Measurements from ENCODE around the gene DCLK2. TPM values are rescaled to one million over a fixed set of nuclear protein-coding genes. Genes with fewer than 3 reads are reported as not detected.

The DCLK2 gene
- total and polyA plus RNA-seq, 2 donors (not counting 1 experiment from before 2014, with no cell fraction given) = 0.91 to 3.3 TPM

GRCh38 chr4:150299816-150300215 lies 221.6 kb downstream of the DCLK2 start:
- H3K4me2 ChIP-seq (replicated peaks; ENCODE audit: low read depth, low read length, poor library complexity, severe bottlenecking) = no peak overlapping the region
- H3K36me3 ChIP-seq (replicated peaks in 1 of 2; ENCODE audit: control extremely low read depth in 1 of 2, control insufficient read depth in 1 of 2, extremely low read depth in 1 of 2, insufficient read depth in 2 of 2, low read length in 1 of 2) = peaks cover 0 to under 1% of the 10 kb centered on the region in 2 experiments
- H3K27me3 ChIP-seq (replicated peaks in 1 of 4; ENCODE audit: control extremely low read depth in 1 of 4, control insufficient read depth in 3 of 4, insufficient read depth in 4 of 4, low read length in 3 of 4) = no peaks in the 10 kb centered on the region
- intact Hi-C loops (cut with micrococcal nuclease) = loop anchor here (2.0 kb wide), 1 partner anchor 567 kb away; no protein-coding TSS in a partner anchor
- H3K27ac ChIP-seq (ENCODE audit: low read length in 2 of 2) = no peak overlapping the region
- Mint-ChIP-seq H3K4me3 (no peak overlapping the region), H3K27me3 (no peaks in the 10 kb centered on the region), H3K27ac (no peak overlapping the region), H3K4me1 (no peaks in the 10 kb centered on the region), H3K9me3 (ENCODE audit: insufficient read depth) (no peaks in the 10 kb centered on the region)
- ChIA-PET POLR2A (no interaction called here), CTCF (interaction anchor here (1.0 to 2.2 kb wide), 2 partner anchors 16 to 567 kb away, joined by 3 to 12 read pairs; no protein-coding TSS in a partner anchor)
- DNase-seq (no peak), ATAC-seq (ENCODE audit: low read depth) (no peak)
- no peaks in the 10 kb centered on the region for H3K9me3 ChIP-seq (ENCODE audit: control extremely low read depth in 1 of 3, control insufficient read depth in 2 of 3, insufficient read depth in 1 of 3, low read length in 2 of 3)
- no peaks in the 10 kb centered on the region for H4K20me1 ChIP-seq (ENCODE audit: control insufficient read depth, insufficient read depth, low read length, poor library complexity, severe bottlenecking)
- H3K9ac ChIP-seq (ENCODE audit: low read length) = no peak overlapping the region
- no peaks in the 10 kb centered on the region for H3K79me2 ChIP-seq (ENCODE audit: control insufficient read depth, insufficient read depth, low read length)
- TF ChIP-seq EZH2 (IDR thresholded peaks at IDR 0.05; ENCODE audit: borderline replicate concordance, insufficient read depth, low read depth, low read length, poor library complexity, severe bottlenecking) = no peak
- no peak for TF ChIP-seq CTCF (IDR thresholded peaks at IDR 0.05)
- H3K4me1 ChIP-seq (ENCODE audit: control insufficient read depth in 2 of 2, insufficient read depth in 2 of 2, low read length in 2 of 2) = no peaks in the 10 kb centered on the region
- WGBS (ENCODE audit: insufficient coverage) = no CpG with 5 or more reads among the region's 4 CpGs
- no peak overlapping the region for H3K4me3 ChIP-seq (ENCODE audit: control extremely low read depth in 1 of 5, extremely low read depth in 1 of 5, insufficient read depth in 1 of 5, low read depth in 2 of 5, low read length in 4 of 5)
- no peak overlapping the region for H2AFZ ChIP-seq (ENCODE audit: insufficient read depth, low read depth, low read length, poor library complexity, severe bottlenecking)

GRCh38 chr4:150302553-150302952 lies 224.3 kb downstream of the DCLK2 start:
- ATAC-seq (ENCODE audit: low read depth) (no peak), DNase-seq (no peak)
- no peak overlapping the region for H3K4me3 Mint-ChIP-seq
- no peak overlapping the region for H3K9ac ChIP-seq (ENCODE audit: low read length)
- no peaks in the 10 kb centered on the region for H3K9me3 Mint-ChIP-seq (ENCODE audit: insufficient read depth)
- POLR2A ChIA-PET = no interaction called here
- H2AFZ ChIP-seq (ENCODE audit: insufficient read depth, low read depth, low read length, poor library complexity, severe bottlenecking) = no peak overlapping the region
- H3K4me2 ChIP-seq (replicated peaks; ENCODE audit: low read depth, low read length, poor library complexity, severe bottlenecking) = no peak overlapping the region
- peaks cover 0 to 3% of the 10 kb centered on the region in 2 experiments for H3K36me3 ChIP-seq (replicated peaks in 1 of 2; ENCODE audit: control extremely low read depth in 1 of 2, control insufficient read depth in 1 of 2, extremely low read depth in 1 of 2, insufficient read depth in 2 of 2, low read length in 1 of 2)
- H3K4me1 Mint-ChIP-seq = no peaks in the 10 kb centered on the region
- H3K4me1 ChIP-seq (ENCODE audit: control insufficient read depth in 2 of 2, insufficient read depth in 2 of 2, low read length in 2 of 2) = no peaks in the 10 kb centered on the region
- no peaks in the 10 kb centered on the region for H3K79me2 ChIP-seq (ENCODE audit: control insufficient read depth, insufficient read depth, low read length)
- no peak overlapping the region for H3K27ac ChIP-seq (ENCODE audit: low read length in 2 of 2)
- no peaks in the 10 kb centered on the region for H3K27me3 ChIP-seq (replicated peaks in 1 of 4; ENCODE audit: control extremely low read depth in 1 of 4, control insufficient read depth in 3 of 4, insufficient read depth in 4 of 4, low read length in 3 of 4)
- H3K27ac Mint-ChIP-seq = no peak overlapping the region
- intact Hi-C loops (cut with micrococcal nuclease) = no loop called here
- CTCF ChIA-PET = no interaction called here
- TF ChIP-seq EZH2 (IDR thresholded peaks at IDR 0.05; ENCODE audit: borderline replicate concordance, insufficient read depth, low read depth, low read length, poor library complexity, severe bottlenecking) (no peak), CTCF (IDR thresholded peaks at IDR 0.05) (no peak)
- 100% methylated on average over 2 of the region's 4 CpGs for WGBS (ENCODE audit: insufficient coverage)
- H3K4me3 ChIP-seq (ENCODE audit: control extremely low read depth in 1 of 5, extremely low read depth in 1 of 5, insufficient read depth in 1 of 5, low read depth in 2 of 5, low read length in 4 of 5) = no peak overlapping the region
- H4K20me1 ChIP-seq (ENCODE audit: control insufficient read depth, insufficient read depth, low read length, poor library complexity, severe bottlenecking) = no peaks in the 10 kb centered on the region
- H3K9me3 ChIP-seq (ENCODE audit: control extremely low read depth in 1 of 3, control insufficient read depth in 2 of 3, insufficient read depth in 1 of 3, low read length in 2 of 3) = no peaks in the 10 kb centered on the region
- no peaks in the 10 kb centered on the region for H3K27me3 Mint-ChIP-seq
